ENCODE results near the gene SOX9. TPM values are rescaled to one million over a fixed set of nuclear protein-coding genes. Genes with fewer than 3 reads are reported as not detected.

Gene SOX9
- total RNA-seq, 1 donor from 2014 or later: 23.8 TPM

DNA sequence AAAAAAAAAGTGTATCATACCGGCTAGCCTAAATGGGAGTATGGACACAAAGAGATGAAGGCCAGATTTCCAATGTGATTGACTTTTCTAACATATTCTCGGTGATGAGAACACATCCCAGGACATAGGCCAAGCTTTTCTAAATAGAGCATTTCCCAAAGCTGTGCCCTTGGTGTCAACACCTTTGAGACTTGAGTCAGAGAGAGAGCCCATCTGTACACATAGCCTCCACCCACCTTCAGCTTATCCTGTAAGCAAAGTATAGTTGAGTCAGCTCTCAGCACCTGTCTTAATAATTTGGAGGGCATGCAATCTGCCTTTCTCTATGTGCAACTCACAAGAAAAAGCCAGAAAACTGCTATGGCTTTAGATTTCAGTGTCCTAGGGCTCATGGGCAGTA is 42.7 kb downstream of the SOX9 start:
- TF ChIP-seq, protein P1, sequence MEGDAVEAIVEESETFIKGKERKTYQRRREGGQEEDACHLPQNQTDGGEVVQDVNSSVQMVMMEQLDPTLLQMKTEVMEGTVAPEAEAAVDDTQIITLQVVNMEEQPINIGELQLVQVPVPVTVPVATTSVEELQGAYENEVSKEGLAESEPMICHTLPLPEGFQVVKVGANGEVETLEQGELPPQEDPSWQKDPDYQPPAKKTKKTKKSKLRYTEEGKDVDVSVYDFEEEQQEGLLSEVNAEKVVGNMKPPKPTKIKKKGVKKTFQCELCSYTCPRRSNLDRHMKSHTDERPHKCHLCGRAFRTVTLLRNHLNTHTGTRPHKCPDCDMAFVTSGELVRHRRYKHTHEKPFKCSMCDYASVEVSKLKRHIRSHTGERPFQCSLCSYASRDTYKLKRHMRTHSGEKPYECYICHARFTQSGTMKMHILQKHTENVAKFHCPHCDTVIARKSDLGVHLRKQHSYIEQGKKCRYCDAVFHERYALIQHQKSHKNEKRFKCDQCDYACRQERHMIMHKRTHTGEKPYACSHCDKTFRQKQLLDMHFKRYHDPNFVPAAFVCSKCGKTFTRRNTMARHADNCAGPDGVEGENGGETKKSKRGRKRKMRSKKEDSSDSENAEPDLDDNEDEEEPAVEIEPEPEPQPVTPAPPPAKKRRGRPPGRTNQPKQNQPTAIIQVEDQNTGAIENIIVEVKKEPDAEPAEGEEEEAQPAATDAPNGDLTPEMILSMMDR (conservative IDR thresholded peaks at IDR 0.05; ENCODE audit: low read depth, low read length): no peak
- DNase-seq (ENCODE audit: low read depth): no peak
- no peak overlapping the region for H3K4me3 ChIP-seq (ENCODE audit: low read depth, low read length)

DNA sequence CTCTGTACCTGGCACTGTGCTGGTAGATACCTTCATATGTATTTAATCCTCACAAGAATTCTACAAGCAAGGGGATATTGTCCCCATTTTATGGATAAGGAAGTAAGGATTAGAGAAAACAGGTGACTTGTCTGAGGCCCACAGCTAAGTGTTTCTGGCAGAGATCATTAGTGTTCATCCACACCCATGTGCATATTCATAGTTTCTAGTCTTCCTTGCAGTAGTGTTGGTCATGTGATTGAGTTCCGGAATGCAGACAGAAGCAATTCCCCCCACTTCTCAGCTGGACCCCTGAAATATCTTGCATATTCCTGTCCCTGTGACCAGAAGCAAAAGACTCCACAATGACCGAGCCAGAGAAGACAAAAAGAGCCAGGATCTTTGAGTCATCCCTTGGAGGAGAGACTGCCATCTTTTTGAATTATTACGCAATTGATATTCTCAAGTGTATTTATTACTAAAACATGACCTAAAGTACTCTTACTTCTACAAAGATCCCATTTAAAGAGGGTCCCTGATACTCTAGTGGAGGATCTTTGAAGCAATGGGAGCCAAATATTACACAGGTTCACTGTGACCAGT is 43.4 kb downstream of the SOX9 start:
- no peak for DNase-seq (ENCODE audit: low read depth)
- no peak overlapping the region for H3K4me3 ChIP-seq (ENCODE audit: low read depth, low read length)
- TF ChIP-seq, protein P1 (conservative IDR thresholded peaks at IDR 0.05; ENCODE audit: low read depth, low read length): no peak

DNA sequence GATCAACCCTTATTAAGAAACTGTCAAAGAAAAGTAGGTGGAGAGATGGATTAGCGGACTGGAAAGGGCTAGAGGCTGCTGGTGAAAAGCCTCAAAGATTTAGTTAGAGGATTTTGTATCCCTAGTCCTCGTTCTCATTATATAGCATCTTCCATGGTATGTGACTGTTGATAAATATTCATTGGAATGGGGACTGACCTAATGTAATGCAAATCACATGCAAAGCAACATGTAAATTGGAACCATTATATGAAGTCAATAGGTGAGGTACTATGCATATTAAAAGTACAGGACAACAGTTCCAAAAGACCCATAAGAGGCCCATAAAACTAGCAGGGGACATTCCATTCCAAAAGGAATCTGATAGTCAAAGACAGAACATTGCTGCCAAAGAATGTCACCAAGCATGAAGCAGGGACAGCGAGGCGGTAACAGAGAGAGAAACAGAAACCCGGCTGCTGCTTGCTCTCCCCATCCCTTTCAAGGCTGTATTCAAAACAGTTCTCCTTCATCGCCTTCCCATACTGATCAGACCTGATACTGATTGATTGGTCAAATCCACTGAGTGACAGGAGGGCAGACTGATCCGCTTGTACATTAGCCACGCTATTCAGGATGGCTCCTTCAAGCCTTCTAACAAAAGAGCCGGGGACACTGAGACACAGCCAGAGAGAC is 44.5 kb downstream of the SOX9 start:
- DNase-seq (ENCODE audit: low read depth): no peak
- H3K4me3 ChIP-seq (ENCODE audit: low read depth, low read length): no peak overlapping the region
- TF ChIP-seq, protein P1 (conservative IDR thresholded peaks at IDR 0.05; ENCODE audit: low read depth, low read length): no peak

DNA sequence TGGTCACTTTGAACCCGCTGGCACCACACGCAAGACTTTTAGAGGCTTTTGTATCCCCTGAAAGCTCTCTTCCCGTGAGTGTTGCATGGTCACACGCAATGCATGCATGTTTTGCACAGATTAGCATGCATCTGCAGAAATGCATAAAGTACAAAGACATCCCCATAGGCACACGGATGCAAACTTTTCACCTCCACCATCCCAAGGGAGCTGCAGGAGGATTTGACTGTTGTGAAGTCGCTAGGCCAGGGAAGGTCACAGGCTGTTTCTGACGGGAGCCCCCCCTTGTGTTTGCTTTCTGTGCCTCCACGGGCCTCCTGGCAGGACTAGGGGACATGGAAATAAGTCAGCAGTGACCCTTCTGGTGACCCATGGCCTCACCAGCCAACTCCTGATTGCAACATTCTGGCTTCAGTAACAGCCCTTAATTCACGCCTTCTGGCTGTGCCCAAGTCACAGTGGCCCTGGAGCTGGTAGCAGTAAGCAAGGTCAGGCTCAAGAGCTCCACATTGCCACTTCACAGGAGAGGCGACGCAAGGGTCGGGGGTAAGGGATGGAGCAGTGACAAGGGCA is 45.1 kb downstream of the SOX9 start:
- DNase-seq (ENCODE audit: low read depth): no peak
- TF ChIP-seq, protein P1 (conservative IDR thresholded peaks at IDR 0.05; ENCODE audit: low read depth, low read length): no peak
- H3K4me3 ChIP-seq (ENCODE audit: low read depth, low read length): no peak overlapping the region

DNA sequence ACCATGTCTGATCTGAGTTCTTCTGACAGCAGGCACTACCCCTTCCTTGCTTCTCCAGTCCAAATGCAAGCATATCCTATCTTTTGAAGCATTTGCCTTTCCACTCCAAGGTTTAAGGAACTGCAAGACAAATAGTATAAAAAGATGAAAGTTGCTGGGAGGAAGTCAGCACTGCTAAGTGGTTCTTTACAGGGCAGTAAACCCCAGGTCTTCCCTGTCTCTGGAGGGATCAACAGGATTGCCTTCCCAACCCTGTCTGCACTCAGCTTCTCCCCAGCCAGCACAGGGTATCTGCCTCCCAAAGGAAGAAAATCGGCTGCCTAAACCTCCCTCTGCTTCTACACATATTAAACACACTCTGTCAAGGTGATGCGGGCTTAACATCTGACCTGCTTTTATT is 46.8 kb downstream of the SOX9 start:
- TF ChIP-seq, protein P1 (conservative IDR thresholded peaks at IDR 0.05; ENCODE audit: low read depth, low read length): no peak
- DNase-seq (ENCODE audit: low read depth): no peak

DNA sequence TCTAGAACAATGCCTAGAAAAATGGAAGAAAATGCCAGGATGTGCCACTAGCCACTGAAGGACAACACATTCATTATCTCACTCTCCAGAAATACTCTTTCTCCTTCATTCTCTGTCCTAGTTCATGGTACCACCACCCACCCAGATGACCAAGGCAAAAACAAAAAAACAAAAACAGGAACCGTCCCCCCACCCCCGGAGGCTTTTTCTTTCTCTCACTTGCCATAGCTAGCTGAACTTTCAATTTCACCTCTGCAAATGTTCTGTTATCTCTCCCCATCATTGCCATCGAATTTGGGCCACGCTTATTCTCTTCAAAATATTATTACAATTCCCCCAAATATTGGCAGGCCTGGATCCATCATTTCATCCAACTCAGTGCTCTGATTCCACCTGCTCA is 49.0 kb downstream of the SOX9 start:
- H3K4me3 ChIP-seq (ENCODE audit: low read depth, low read length): no peak overlapping the region
- TF ChIP-seq, protein P1 (conservative IDR thresholded peaks at IDR 0.05; ENCODE audit: low read depth, low read length): no peak
- DNase-seq (ENCODE audit: low read depth): no peak

More for the DNA sequence above, 46.8 kb downstream of the SOX9 start:
- H3K4me3 ChIP-seq (ENCODE audit: low read depth, low read length): no peak overlapping the region

Measured in epithelial cell of proximal tubule (primary cell).